Measurements from ENCODE around the gene TPST2.

DNA sequence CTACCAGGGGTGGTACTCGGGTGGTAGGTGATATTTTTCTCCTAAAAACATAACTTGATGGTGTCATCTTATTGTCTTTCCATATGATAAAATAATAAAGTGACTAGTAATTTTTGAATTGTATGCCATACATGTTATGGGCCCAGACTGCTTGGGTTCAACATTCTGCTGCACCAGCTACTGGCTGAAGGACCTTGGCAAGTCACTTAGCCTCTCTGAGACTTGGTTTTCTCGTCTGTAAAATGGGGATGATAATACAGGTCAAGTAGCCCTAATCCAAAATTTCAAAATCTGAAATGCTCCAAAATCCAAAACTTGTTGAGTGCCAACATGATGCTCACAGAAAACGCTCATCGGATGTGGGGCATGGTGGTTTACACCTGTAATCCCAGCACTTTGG, 42.1 kb downstream of the TPST2 start:
- TF ChIP-seq CTCF (conservative IDR thresholded peaks at IDR 0.05): no peak
- no peak for TF ChIP-seq ZFX (IDR thresholded peaks at IDR 0.05)

All from C4-2B (cell line).